Thoracic aorta (tissue), 2 donors: ENCODE data around the gene TMEM209. TPM values are rescaled to one million over a fixed set of nuclear protein-coding genes. Genes with fewer than 3 reads are reported as not detected.

Experiments used
- ATAC-seq: fragments of 150-250 bp; one replicate; pipeline ENCODE4 v1.8.0; 2017; ENCODE audit warnings: low read depth; ENCODE audit not compliant: insufficient number of reproducible peaks, low FRiP score
- DNase-seq: peaks from one replicate; pipeline ENCODE4 v3.0.0-alpha.2; 2020; ENCODE audit warnings: low spot score
- H3K27ac ChIP-seq, 2 donors: fragments of 200-600 bp; sonication (generic); 1 replicate in 1 of 2; 2 replicates in 1 of 2; pipeline ENCODE4 v1.5.1; 2016; ENCODE audit warnings: mild to moderate bottlenecking in 2 of 2, moderate library complexity in 2 of 2
- H3K27me3 ChIP-seq: fragments of 200-600 bp; sonication (generic); replicated peaks from 2 replicates; pipeline ENCODE4 v1.6.0; 2016; ENCODE audit warnings: mild to moderate bottlenecking; ENCODE audit not compliant: insufficient read depth
- H3K36me3 ChIP-seq: fragments of 200-600 bp; sonication (generic); one replicate; pipeline ENCODE4 v1.5.1; 2016
- H3K4me1 ChIP-seq, 2 donors: fragments of 200-600 bp; sonication (generic); 1 replicate in 1 of 2; 2 replicates in 1 of 2; pipeline versions ENCODE4 v1.5.1 to v1.6.0; 2016; ENCODE audit warnings: low read depth in 2 of 2, mild to moderate bottlenecking in 1 of 2; ENCODE audit not compliant: control insufficient read depth in 1 of 2
- H3K4me3 ChIP-seq: fragments of 200-600 bp; sonication (generic); 2 replicates; pipeline ENCODE4 v1.5.1; 2016; ENCODE audit warnings: mild to moderate bottlenecking
- H3K9me3 ChIP-seq: fragments of 200-600 bp; sonication (generic); 2 replicates; pipeline ENCODE4 v1.5.1; 2016
- total RNA-seq, 2 donors: library from RNA; depleted of rRNA; stranded (reverse); fragments of >200 nt; gene quantifications; one replicate each; pipeline versions ENCODE4 v1.1.0 to v1.2.3, GENCODE V29; 2016
- TF ChIP-seq, protein P1 (sequence below): fragments of 200-600 bp; sonication (generic); IDR thresholded peaks from one replicate; pipeline ENCODE4 v1.5.1; 2019; ENCODE audit warnings: antibody characterized with exemption

Gene TMEM209
- total RNA-seq, 2 donors from 2014 or later: 8.7 to 9.9 TPM

DNA sequence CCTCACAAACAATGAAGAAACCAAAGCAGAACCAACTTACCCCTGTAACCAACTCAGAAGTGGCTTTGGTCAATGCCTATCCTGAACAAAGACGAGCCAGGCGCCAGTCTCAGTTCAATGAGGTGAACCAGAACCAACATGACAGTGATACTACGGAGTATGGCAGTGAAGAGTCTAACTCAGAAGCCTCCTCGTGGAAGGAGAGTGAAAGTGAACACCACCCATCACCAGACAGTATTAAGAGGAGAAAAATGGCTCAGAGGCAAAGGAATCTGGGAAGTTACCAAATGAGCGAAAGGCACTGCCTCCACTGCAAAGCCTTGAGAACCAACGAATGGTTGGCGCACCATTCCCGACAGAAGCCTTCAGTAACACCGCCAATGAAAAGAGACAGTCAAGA is 10.8 kb upstream of the TMEM209 start:
- no peaks in the 10 kb centered on the region for H3K9me3 ChIP-seq
- H3K27me3 ChIP-seq: no peaks in the 10 kb centered on the region
- no peak for DNase-seq
- H3K4me1 ChIP-seq: no peaks in the 10 kb centered on the region
- no peaks in the 10 kb centered on the region for H3K36me3 ChIP-seq
- ATAC-seq: no peak
- H3K27ac ChIP-seq: no peak overlapping the region
- no peak overlapping the region for H3K4me3 ChIP-seq
- TF ChIP-seq, protein P1, sequence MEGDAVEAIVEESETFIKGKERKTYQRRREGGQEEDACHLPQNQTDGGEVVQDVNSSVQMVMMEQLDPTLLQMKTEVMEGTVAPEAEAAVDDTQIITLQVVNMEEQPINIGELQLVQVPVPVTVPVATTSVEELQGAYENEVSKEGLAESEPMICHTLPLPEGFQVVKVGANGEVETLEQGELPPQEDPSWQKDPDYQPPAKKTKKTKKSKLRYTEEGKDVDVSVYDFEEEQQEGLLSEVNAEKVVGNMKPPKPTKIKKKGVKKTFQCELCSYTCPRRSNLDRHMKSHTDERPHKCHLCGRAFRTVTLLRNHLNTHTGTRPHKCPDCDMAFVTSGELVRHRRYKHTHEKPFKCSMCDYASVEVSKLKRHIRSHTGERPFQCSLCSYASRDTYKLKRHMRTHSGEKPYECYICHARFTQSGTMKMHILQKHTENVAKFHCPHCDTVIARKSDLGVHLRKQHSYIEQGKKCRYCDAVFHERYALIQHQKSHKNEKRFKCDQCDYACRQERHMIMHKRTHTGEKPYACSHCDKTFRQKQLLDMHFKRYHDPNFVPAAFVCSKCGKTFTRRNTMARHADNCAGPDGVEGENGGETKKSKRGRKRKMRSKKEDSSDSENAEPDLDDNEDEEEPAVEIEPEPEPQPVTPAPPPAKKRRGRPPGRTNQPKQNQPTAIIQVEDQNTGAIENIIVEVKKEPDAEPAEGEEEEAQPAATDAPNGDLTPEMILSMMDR: no peak

DNA sequence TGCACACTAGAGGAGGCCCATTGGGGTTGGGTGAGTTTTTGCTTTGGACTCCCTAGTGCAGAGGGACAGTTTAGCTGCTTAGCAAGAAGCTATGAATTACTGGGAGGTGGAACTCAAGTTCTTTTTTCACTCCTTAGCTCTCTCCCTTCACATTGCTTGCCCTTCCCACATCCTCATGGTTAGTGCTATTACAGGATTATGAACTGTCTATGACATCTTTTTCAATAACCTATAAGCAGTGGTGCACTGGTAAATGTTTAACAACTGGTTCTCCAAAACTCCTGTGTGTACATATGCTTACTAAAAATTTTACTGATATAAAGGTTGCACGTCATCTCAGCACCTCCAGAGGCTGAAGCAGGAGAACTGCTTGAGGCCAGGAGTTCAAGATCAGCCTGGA is 8.6 kb upstream of the TMEM209 start:
- Histone ChIP-seq H3K27ac (no peak overlapping the region), H3K27me3 (no peaks in the 10 kb centered on the region), H3K4me3 (no peak overlapping the region), H3K36me3 (no peaks in the 10 kb centered on the region), H3K9me3 (no peaks in the 10 kb centered on the region), H3K4me1 (no peaks in the 10 kb centered on the region)
- TF ChIP-seq, protein P1: no peak
- no peak for ATAC-seq
- no peak for DNase-seq

DNA sequence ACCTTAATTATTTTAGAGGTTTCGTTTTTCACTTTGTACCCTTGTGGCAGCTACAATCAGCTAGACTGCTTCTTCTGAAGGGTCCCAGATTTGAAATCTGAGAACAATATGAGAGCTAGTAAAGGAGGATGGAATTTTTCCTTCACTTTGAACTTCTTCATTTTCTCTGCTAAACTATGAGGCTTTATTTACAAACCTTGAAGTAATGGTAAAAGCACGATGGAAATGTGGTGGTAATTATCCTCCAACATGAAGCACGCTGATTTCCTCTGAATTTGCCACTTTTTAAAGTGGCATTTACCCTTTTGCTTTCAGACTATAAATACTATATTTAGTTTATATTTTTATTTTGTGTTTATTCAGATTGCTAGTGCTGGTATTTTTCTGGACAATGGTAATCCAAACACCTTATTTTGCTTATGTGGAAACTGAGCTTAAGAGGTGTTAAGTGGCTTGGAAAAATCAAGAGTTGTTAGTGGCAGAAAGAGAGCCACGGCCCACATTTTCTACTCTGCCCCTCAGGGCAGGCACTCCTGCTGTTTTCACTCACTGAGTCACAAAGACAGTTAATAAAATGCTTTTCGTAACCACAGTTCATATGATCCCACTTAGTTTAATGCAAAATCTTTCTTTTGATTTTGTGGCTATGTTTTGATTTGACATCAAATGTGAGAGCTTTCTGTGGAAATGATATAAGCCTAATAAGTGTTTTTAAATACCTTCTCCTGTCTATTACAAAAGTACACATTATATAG is 5.2 kb upstream of the TMEM209 start:
- H3K27ac ChIP-seq: no peak overlapping the region
- TF ChIP-seq, protein P1: no peak
- ATAC-seq (no peak), DNase-seq (no peak)
- H3K36me3 ChIP-seq: no peaks in the 10 kb centered on the region
- H3K4me1 ChIP-seq: no peaks in the 10 kb centered on the region
- no peaks in the 10 kb centered on the region for H3K9me3 ChIP-seq
- no peaks in the 10 kb centered on the region for H3K27me3 ChIP-seq
- no peak overlapping the region for H3K4me3 ChIP-seq

DNA sequence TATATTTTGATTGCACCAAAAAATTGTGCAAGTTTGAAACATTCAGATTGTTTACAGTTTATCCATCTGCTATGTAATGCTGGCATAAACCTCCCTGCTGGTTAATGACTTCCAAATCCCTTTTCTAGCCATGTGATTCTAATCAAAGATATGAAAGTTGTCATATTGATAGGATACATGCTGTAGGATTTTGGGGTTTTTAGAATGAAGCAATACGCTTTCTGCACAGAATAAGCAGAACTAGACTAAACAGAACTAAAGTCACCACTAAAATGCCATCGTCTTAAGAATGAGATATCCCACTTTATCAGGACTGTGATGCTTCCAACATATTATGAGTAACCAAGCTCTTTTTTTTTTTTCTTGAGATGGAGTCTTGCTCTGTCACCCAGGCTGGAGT is 3.3 kb upstream of the TMEM209 start:
- Histone ChIP-seq H3K4me1 (peaks cover 0 to 9% of the 10 kb centered on the region in 2 donors), H3K27ac (no peak overlapping the region), H3K36me3 (no peaks in the 10 kb centered on the region), H3K27me3 (no peaks in the 10 kb centered on the region), H3K4me3 (no peak overlapping the region), H3K9me3 (no peaks in the 10 kb centered on the region)
- DNase-seq (no peak), ATAC-seq (no peak)
- TF ChIP-seq, protein P1: no peak

DNA sequence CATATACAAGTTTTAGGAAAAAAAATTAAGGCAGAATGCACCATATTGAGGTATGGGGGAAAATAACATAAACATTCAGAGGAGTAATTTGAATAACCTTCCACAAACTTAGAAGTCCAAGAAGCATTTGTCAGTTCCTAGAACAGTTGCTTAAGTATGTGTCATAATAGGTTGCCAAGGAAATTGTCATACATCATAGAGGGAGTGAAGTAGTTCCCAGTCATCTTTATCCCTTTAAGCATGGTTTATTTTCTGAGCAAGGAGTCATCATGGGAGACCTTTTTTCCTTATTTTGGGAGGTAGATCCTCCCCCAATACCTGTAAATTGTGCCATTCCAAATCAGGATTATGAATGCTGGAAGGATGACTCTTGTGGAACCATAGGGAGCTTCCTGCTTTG is 2.4 kb upstream of the TMEM209 start, which contains the start of gene SSMEM1:
Gene SSMEM1, plus strand, starts transcription at position 219 of the 400 bp plus-strand sequence. Its CDS starts 51 bp downstream, at position 270.
- TF ChIP-seq, protein P1: no peak
- Histone ChIP-seq H3K27me3 (no peaks in the 10 kb centered on the region), H3K36me3 (no peaks in the 10 kb centered on the region), H3K4me3 (no peak within 1 kb of the TSS), H3K9me3 (no peaks in the 10 kb centered on the region), H3K4me1 (peaks cover 0 to 9% of the 10 kb centered on the region in 2 donors), H3K27ac (no peak within 1 kb of the TSS)
- no peak for DNase-seq
- ATAC-seq: no peak
